ENCODE results near the gene PRMT9.

PRMT9 gene

DNA sequence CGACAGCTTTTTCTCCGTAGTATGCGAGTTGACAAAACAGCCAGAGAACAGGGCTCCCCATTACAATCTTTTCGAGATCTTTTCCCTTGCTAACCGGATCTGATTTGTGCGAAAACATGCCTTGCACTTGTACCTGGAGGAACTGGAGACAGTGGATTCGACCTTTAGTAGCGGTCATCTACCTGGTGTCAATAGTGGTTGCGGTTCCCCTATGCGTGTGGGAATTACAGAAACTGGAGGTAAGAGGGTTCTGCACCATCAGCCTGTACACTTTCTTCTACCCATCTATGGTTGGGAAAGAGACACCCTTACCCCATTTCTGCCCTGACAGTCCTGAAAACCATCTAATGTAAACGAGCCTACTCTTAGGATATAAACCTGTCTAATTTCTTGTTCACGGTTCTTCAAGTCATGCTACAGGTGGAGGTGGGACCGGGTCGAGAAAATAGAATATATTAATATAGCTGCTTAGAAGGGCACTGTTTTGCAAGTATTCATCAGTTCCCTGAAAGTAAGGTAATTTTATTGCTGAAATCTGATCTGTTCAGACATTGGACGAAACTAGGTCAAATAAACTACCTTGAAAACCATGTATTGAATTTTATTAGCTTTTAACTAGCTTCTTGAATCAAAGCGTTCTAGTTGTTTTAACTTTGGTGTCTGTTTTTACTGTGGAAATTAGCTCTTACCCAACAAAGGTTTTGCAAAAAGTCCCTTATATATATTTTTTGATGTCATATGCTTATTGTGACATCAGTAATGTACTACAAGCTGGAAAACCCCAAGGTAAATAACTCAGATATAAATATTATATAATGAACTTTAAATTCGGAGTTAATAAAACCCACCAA, 65.9 kb downstream of the PRMT9 start:
- no peak for DNase-seq (ENCODE audit: low read depth)

- DNase-seq (ENCODE audit: low read depth) = peak; percentile 98
These were observed 66.7 kb downstream of the PRMT9 start, which contains the start of gene TMEM184C for GRCh38 chr4:147617173-147617840. Gene TMEM184C (plus strand): TSS chr4:147617397. CDS start chr4:147617957, 560 bp downstream.

GRCh38 chr4:147616849-147617172, 67.2 kb downstream of the PRMT9 start:
- DNase-seq (ENCODE audit: low read depth) = no peak

GRCh38 chr4:147610686-147611085, 73.3 kb downstream of the PRMT9 start:
- no peak for DNase-seq (ENCODE audit: low read depth)

GRCh38 chr4:147607471-147607870, 76.5 kb downstream of the PRMT9 start:
- no peak for DNase-seq (ENCODE audit: low read depth)

DNA sequence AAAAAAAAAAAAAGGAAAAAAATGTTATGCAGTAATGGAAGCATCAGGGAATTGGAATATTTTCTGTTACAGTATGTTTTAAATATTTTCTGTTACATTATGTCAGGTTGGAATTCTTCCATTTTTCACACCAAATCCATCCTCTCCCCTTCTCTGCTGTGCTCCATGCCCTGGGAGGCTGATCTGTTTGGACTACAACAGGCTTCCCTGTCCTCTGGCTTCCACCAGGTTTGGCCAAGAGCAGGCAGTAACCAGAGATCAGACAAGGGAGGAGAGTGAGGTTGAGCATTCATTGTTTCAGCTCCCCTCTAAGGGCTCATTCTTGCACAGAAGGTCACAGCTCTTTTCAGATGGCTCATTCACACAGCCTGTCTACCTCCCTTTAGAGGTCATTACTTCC, 78.5 kb downstream of the PRMT9 start:
- DNase-seq (ENCODE audit: low read depth) = no peak

DNA sequence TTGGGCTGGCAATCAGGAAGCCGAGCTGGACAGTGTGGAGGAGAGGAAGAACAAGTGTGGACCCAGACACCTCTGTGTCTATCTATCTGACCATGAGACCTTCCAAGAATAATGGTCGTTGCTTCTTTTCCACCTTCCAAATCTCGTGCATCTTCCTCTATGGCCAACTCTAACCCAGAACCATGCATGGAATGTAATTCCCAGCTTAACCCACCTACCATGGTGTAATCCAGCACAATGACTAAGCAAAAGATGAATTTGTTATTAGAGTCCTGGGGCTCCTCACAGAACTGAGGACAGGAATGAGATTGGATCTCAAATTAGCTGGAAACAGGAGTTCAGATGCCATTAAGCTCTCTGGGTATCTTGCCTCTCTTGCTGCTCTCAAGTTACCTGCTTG, 84.2 kb downstream of the PRMT9 start:
- no peak for DNase-seq (ENCODE audit: low read depth)

GRCh38 chr4:147599206-147599605, 84.8 kb downstream of the PRMT9 start:
- DNase-seq (ENCODE audit: low read depth) = no peak

GRCh38 chr4:147597561-147597960, 86.4 kb downstream of the PRMT9 start:
- no peak for DNase-seq (ENCODE audit: low read depth)

GRCh38 chr4:147596981-147597380, 87.0 kb downstream of the PRMT9 start:
- DNase-seq (ENCODE audit: low read depth) = no peak

GRCh38 chr4:147596377-147596776, 87.6 kb downstream of the PRMT9 start:
- no peak for DNase-seq (ENCODE audit: low read depth)

- DNase-seq (ENCODE audit: low read depth) = no peak
These were observed 89.4 kb downstream of the PRMT9 start for GRCh38 chr4:147594578-147594977.

DNA sequence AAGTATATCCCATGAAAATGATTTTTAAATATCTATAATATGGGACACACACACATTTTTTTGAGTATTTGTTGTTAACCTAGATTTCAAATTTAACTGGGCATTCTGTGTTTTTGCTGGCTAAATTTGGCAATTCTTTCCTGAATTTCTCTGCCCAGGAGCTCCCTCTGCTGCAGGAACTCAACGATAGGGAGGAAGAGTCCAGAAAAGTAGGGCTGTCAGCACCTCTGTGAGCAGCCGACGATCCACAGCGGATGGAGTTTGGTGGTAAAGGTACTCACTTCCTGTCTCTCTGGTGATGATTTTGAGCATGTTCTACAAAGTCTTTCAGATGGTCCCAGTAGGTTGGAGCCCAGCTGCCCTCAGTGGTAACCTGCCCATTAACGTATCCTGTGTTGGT, 89.9 kb downstream of the PRMT9 start:
- DNase-seq (ENCODE audit: low read depth) = no peak

DNA sequence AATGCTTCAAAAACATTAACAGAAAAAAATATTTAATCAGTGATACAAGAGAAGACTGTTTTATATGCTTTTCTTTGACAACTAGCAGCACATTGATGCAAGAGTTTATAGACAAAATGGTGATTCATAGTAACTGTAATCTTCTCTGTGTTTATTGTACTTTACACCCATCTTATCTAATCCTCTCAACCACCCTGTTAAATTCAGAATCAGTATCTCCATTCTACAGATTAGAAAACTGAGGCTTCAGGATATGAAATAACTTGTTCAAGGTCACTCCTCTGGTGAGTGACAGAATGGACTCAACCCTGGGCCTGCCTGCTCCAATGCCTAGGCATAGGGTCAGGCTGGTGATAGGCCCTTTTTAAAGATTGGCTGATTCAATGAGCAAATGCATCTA, 92.9 kb downstream of the PRMT9 start:
- no peak for DNase-seq (ENCODE audit: low read depth)

DNA sequence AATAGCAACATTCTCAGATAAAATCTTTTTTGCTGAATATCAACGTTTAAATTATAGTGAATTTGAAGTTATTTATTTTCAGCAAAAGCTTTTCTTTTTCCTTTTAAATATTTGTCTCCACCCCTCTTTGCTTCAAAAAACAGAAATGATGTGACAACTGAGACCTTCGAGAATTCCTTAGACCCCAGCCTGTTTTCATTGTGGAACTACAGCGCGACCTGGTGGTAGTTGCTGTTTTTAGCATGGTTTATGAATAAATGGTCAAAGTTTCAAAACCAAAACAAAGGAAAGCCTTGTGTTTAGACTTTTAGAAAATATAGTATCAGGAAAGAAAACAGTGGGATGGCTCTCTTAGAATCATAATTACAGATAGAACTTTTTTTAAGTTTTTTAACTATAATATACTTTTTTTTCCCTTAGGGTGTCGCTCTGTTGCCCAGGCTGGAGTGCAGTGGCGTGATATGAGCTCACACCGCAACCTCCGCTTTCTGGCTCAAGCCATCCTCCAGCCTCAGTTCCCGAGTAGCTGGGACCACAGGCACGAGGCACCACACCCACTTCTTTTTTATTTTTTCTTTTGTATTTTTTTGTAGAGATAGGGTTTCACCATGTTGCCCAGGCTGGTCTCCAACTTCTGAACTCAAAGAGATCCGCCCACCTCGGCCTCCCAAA, 93.6 kb downstream of the PRMT9 start:
- DNase-seq (ENCODE audit: low read depth) = no peak

GRCh38 chr4:147589586-147589985, 94.4 kb downstream of the PRMT9 start:
- DNase-seq (ENCODE audit: low read depth) = no peak

Measured in stimulated activated CD8-positive, alpha-beta memory T cell treated with anti-CD3 and anti-CD28 coated beads, Interleukin-12 subunit alpha, Interleukin-12 subunit beta, amount 100 ng/mL, for 1 hour (primary cell).